Activated gamma-delta T cell treated with Interleukin-2 at 50 U/mL for 16 hours (primary cell): ENCODE results near the gene NT5E.
"Not testable (repeated sequence)": the region's sequence is repeated elsewhere in the genome, so short reads cannot be mapped to it uniquely, and the experiment has no call there.

Experiments
- DNase-seq: peaks from one replicate; pipeline ENCODE4 v3.0.0-alpha.2; 2020

The NT5E gene

GRCh38 chr6:85449818-85450759 lies at the start of gene NT5E:
TSS of gene NT5E (plus strand) at chr6:85450083. CDS start at chr6:85450140, 57 bp downstream.
- DNase-seq, result peak; percentile 44

GRCh38 chr6:85400331-85400730 lies 49.6 kb upstream of the NT5E start:
- DNase-seq, result no peak

- no peak for DNase-seq
These were observed 48.5 kb upstream of the NT5E start for GRCh38 chr6:85401186-85402021.

GRCh38 chr6:85402071-85402470 lies 47.8 kb upstream of the NT5E start:
- DNase-seq, result no peak

GRCh38 chr6:85402922-85403321 lies 47.0 kb upstream of the NT5E start:
- no peak for DNase-seq

GRCh38 chr6:85403331-85404015 lies 46.4 kb upstream of the NT5E start:
- no peak for DNase-seq

GRCh38 chr6:85404016-85404563 lies 45.8 kb upstream of the NT5E start:
- DNase-seq, result not testable (repeated sequence)

DNA sequence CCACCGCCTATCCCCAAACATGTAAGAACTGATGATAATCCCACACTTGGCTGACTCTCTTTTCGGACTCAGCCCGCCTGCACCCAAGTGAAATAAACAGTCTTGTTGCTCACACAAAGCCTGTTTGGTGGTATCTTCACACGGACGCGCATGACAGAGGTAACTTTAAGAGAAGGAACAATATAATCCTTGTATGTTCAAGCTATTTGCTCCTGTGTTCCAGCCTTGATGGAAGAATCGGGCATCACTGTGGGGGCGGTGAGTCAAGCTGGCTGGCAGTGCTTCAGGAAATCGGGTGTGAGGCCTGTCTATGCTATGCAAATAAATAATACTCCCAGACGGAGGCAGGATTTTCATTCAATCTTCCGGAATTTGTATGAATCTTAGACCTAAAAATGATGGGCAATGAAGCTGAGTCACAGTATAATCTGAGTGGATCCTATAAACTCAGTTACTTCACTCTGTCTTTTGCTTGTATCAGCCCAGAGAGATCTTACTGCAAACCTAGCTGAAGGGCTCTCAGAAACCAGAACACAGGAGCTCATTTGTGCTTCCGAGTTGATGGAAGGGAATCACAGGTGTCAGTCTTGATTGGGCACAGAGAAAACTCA lies 45.2 kb upstream of the NT5E start:
- no peak for DNase-seq

DNA sequence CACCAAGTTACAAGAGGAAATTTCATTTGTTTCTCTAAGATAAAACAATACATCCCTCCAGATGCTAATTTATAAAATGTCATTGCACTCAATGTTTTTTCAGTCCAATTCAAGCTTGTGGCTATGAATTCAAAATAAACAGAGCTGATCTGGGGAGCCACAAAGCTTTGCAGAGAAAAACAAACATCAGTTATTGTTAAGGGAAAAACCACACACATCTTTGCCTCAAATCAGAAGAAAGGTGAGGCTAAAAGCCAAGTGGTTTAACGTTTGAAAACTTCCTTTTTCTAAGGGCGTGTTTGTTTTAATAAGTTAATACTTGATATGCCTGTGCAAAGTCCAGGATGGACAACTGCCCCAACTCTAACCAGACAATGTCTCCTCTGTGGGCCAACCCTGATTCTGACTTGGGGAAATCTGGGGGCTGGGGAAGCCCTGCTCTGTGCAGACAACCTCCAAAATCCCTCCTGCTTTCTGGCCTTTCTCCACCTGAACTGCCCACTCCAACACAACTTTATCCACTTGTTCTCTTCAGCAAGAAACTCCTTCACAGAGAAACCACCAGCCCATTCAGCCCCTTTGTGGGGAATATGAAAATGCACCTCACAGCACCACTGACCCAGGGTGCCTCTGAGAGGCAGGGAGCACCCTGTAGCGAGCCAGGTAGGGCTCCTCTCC lies 44.6 kb upstream of the NT5E start:
- no peak for DNase-seq

DNA sequence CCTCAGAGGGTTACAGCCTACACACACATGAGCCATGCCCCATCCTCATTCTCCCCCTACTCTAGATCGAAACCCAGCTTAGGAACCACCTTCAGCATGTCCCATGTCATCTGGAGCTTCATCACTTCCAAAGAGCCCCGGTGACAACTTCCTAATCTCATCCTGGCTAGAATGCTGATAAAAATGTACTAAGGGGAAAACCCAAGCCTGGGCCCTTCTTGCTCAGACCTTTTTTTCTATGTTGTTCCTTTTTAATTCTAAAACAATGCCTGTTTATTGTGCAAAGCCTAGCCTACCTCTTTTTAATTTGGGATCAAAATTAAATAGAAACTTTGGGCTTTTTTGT lies 44.1 kb upstream of the NT5E start:
- DNase-seq, result no peak

GRCh38 chr6:85406641-85407075 lies 43.2 kb upstream of the NT5E start:
- DNase-seq, result no peak

GRCh38 chr6:85408039-85408438 lies 41.8 kb upstream of the NT5E start:
- no peak for DNase-seq

DNA sequence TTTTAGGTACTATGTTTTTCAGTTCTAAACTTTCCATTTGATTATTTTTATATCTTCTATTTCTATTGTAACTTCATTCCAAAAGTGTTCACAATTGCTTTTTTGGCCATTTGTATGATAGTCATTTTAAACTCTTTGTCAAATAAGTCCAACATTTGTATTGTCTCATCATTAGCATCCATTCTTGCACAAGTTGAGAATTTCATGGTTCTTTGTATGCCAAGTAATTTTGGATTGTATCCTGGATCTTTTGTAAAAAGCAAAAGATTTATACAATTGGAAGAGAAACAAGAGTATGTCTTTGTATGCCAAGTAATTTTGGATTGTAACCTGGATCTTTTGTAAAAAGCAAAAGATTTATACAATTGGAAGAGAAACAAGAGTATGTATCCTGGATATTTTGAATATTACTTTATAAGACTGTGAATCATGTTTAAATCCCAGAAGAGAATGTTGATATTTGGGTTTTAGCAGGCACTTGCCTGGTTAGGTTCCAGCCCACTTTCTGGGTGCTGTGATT lies 36.9 kb upstream of the NT5E start:
- DNase-seq, result no peak

GRCh38 chr6:85416049-85416448 lies 33.8 kb upstream of the NT5E start:
- DNase-seq, result no peak

DNA sequence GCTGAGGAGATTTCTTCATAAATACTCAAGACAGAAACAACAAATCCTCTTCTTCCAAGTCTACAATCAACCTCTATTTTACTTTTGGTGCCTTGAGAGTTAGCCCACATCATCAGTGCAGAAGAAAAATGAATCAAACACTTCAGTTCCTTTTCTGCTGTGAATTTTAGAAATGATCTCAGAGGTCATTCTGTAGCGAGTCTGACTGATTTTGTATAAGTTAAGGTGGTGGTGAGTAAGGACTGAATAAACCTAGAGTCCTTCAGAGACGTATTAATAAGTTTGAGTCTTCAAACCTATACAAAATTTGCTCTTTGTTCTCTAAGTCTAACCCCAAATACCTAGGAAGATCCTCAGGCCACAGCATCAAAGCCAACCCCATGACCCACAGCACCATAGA lies 33.1 kb upstream of the NT5E start:
- DNase-seq, result no peak

DNA sequence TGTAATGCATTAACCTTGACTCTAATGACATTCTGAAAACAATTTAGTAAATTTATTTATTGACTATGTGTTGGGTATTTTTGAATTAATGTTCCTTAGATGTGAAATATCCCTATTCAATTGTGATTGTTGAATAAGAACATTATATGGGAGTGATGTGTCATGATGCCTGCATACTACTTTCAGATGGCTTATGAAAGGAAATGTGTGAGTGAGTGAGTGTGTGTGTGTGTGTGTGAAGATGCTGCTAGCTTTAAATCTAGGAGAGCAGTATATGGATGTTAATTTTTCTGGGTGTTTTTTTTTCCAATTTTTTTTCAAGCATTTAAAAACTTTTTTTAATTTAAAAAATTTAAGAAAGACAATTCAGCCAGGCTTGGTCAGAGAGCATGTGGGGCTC lies 32.5 kb upstream of the NT5E start:
- no peak for DNase-seq

DNA sequence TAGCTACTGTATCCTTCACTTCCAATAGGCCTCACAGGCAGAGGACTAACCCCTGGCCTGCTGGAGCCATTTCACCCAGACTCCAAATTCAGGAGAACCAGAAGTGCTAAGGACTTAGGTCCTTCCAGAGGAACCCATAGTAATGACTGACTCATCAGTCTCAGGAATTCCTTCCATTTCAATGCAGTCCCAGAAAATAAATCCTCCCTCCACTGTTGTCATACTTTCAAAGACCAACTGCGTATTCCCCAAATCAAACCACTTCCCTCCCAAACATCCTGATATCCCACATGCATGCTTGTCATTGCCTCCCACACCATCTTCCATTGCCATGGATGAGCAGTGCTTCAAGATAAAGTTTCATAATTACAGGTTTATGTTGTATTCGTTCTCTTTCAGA lies 31.8 kb upstream of the NT5E start:
- no peak for DNase-seq

DNA sequence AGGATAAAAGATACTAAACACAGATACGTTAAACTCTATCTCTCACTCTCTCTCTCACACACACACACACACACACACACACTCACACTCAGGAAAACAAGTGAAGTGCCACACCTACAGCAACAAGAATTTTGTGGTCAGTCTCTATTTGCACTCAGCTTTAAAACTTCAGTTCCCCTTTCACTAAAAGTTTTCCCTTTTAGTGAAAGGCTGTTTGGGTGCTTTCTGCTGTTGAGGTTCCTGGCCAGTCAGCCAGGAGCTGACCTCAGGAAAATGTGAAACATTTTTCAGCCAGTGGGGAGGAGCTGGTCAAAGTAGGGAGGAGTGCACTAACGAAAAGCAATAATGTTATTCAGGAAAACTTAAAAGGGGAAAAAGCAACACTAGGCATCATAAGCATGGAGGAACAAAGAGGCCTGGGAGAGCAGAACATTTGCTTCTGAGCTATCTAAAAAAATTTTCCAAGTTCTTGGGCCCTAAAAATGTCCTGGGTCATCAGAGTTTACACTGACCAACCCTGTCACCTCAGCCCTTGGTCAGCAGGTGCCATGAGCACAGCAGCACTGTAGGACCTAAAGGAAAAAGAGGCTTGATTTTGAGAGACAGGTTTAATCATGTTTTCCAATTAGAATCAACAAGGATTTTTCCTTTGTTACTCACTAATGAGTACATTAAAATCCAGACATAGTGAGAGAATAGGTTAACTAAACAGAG lies 30.7 kb upstream of the NT5E start:
- DNase-seq, result no peak

DNA sequence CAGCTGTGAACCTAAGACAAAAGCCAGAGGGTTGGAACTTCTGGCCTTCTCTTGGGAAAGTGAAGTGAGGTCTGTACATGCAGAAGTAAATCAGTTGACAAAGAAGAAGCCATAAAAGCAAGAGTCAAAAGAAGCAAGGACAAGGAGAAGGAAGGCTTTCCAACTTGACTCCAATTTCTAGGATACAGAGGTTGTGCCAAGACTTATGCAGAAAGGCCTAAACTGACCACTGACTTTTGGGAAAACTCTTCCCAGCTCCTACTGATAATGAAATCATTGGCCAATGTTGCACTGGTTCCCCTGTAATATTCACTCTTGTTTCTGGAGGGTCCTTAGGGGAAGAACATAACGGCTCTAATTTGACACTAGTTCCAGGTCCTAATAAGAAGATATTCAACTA lies 29.3 kb upstream of the NT5E start:
- no peak for DNase-seq

GRCh38 chr6:85421181-85421580 lies 28.7 kb upstream of the NT5E start:
- DNase-seq, result no peak

- no peak for DNase-seq
These were observed 27.9 kb upstream of the NT5E start for GRCh38 chr6:85421972-85422371.
